ENCODE measurements around the gene DUS4L.
"Not testable (repeated sequence)": the region's sequence is repeated elsewhere in the genome, so short reads cannot be mapped to it uniquely, and the experiment has no call there.

- not testable (repeated sequence) for TF ChIP-seq CTCF (IDR thresholded peaks at IDR 0.05; ENCODE audit: low read length); EZH2 (IDR thresholded peaks at IDR 0.05; ENCODE audit: borderline replicate concordance, low read length)
These were observed 26.5 kb upstream of the DUS4L start for GRCh38 chr7:107537228-107537627.

Measured in OCI-LY1 (cell line).